ENCODE data around the gene TMEM131. TPM values are rescaled to one million over a fixed set of nuclear protein-coding genes. Genes with fewer than 3 reads are reported as not detected.
A peak's percentile ranks its signal among the peaks of the same experiment; 100 is the strongest.
"Not testable (repeated sequence)": the region's sequence is repeated elsewhere in the genome, so short reads cannot be mapped to it uniquely, and the experiment has no call there.

Gene TMEM131
- total and polyA plus RNA-seq, 4 donors, result 25.3 to 39.4 (median 38.1) TPM

- no peak overlapping the region for H3K4me3 ChIP-seq (ENCODE audit: low read depth, low read length)
- no peaks in the 10 kb centered on the region for H3K4me1 ChIP-seq (ENCODE audit: control insufficient read depth, insufficient read depth, low read length)
- H3K27ac ChIP-seq (ENCODE audit: low read depth, low read length), result no peak overlapping the region
- no peaks in the 10 kb centered on the region for H3K27me3 ChIP-seq (ENCODE audit: control insufficient read depth, insufficient read depth, low read length)
- 94% methylated on average over 3 of the region's 9 CpGs for WGBS (ENCODE audit: insufficient coverage)
- no peak for DNase-seq (ENCODE audit: low read depth in 4 of 6, low spot score in 6 of 6)
- no peaks in the 10 kb centered on the region for H3K36me3 ChIP-seq (ENCODE audit: control insufficient read depth, insufficient read depth, low read length)
- peaks cover 3% of the 10 kb centered on the region for H3K9me3 ChIP-seq (ENCODE audit: control insufficient read depth, insufficient read depth, low read length)
Measured at GRCh38 chr2:97910403-97911205, 85.1 kb downstream of the TMEM131 start.

- no peak for DNase-seq (ENCODE audit: low read depth in 4 of 6, low spot score in 6 of 6)
- H3K36me3 ChIP-seq (ENCODE audit: control insufficient read depth, insufficient read depth, low read length), result no peaks in the 10 kb centered on the region
- H3K9me3 ChIP-seq (ENCODE audit: control insufficient read depth, insufficient read depth, low read length), result peaks cover 3% of the 10 kb centered on the region
- no peaks in the 10 kb centered on the region for H3K27me3 ChIP-seq (ENCODE audit: control insufficient read depth, insufficient read depth, low read length)
- H3K27ac ChIP-seq (ENCODE audit: low read depth, low read length), result no peak overlapping the region
- 92% methylated on average over 3 of the region's 6 CpGs for WGBS (ENCODE audit: insufficient coverage)
- H3K4me3 ChIP-seq (ENCODE audit: low read depth, low read length), result no peak overlapping the region
- no peaks in the 10 kb centered on the region for H3K4me1 ChIP-seq (ENCODE audit: control insufficient read depth, insufficient read depth, low read length)
Measured at GRCh38 chr2:97908208-97908676, 87.5 kb downstream of the TMEM131 start.

GRCh38 chr2:97907369-97908100, 88.2 kb downstream of the TMEM131 start:
- no peak overlapping the region for H3K4me3 ChIP-seq (ENCODE audit: low read depth, low read length)
- peak in 1 of 6 donors; percentile 65 for DNase-seq (ENCODE audit: low read depth in 4 of 6, low spot score in 6 of 6)
- peaks cover 3% of the 10 kb centered on the region for H3K9me3 ChIP-seq (ENCODE audit: control insufficient read depth, insufficient read depth, low read length)
- no peaks in the 10 kb centered on the region for H3K36me3 ChIP-seq (ENCODE audit: control insufficient read depth, insufficient read depth, low read length)
- no peak overlapping the region for H3K27ac ChIP-seq (ENCODE audit: low read depth, low read length)
- 94% methylated on average over 2 of the region's 6 CpGs for WGBS (ENCODE audit: insufficient coverage)
- H3K4me1 ChIP-seq (ENCODE audit: control insufficient read depth, insufficient read depth, low read length), result no peaks in the 10 kb centered on the region
- H3K27me3 ChIP-seq (ENCODE audit: control insufficient read depth, insufficient read depth, low read length), result no peaks in the 10 kb centered on the region

- H3K9me3 ChIP-seq (ENCODE audit: control insufficient read depth, insufficient read depth, low read length), result peaks cover 3% of the 10 kb centered on the region
- H3K4me3 ChIP-seq (ENCODE audit: low read depth, low read length), result no peak overlapping the region
- no CpG with 5 or more reads among the region's 1 CpG for WGBS (ENCODE audit: insufficient coverage)
- no peaks in the 10 kb centered on the region for H3K4me1 ChIP-seq (ENCODE audit: control insufficient read depth, insufficient read depth, low read length)
- no peak overlapping the region for H3K27ac ChIP-seq (ENCODE audit: low read depth, low read length)
- DNase-seq (ENCODE audit: low read depth in 4 of 6, low spot score in 6 of 6), result no peak
- no peaks in the 10 kb centered on the region for H3K27me3 ChIP-seq (ENCODE audit: control insufficient read depth, insufficient read depth, low read length)
- no peaks in the 10 kb centered on the region for H3K36me3 ChIP-seq (ENCODE audit: control insufficient read depth, insufficient read depth, low read length)
Measured at GRCh38 chr2:97906307-97906706, 89.4 kb downstream of the TMEM131 start.

GRCh38 chr2:97905294-97905693, 90.5 kb downstream of the TMEM131 start:
- no peaks in the 10 kb centered on the region for H3K36me3 ChIP-seq (ENCODE audit: control insufficient read depth, insufficient read depth, low read length)
- H3K9me3 ChIP-seq (ENCODE audit: control insufficient read depth, insufficient read depth, low read length), result peaks cover 3% of the 10 kb centered on the region
- no peaks in the 10 kb centered on the region for H3K27me3 ChIP-seq (ENCODE audit: control insufficient read depth, insufficient read depth, low read length)
- H3K4me3 ChIP-seq (ENCODE audit: low read depth, low read length), result no peak overlapping the region
- no peak for DNase-seq (ENCODE audit: low read depth in 4 of 6, low spot score in 6 of 6)
- H3K27ac ChIP-seq (ENCODE audit: low read depth, low read length), result no peak overlapping the region
- no peaks in the 10 kb centered on the region for H3K4me1 ChIP-seq (ENCODE audit: control insufficient read depth, insufficient read depth, low read length)
- WGBS (ENCODE audit: insufficient coverage), result no CpG with 5 or more reads among the region's 1 CpG

- Histone ChIP-seq H3K36me3 (ENCODE audit: control insufficient read depth, insufficient read depth, low read length) (no peaks in the 10 kb centered on the region), H3K27me3 (ENCODE audit: control insufficient read depth, insufficient read depth, low read length) (no peaks in the 10 kb centered on the region), H3K27ac (ENCODE audit: low read depth, low read length) (no peak overlapping the region), H3K4me3 (ENCODE audit: low read depth, low read length) (no peak overlapping the region), H3K4me1 (ENCODE audit: control insufficient read depth, insufficient read depth, low read length) (no peaks in the 10 kb centered on the region), H3K9me3 (ENCODE audit: control insufficient read depth, insufficient read depth, low read length) (peaks cover 3% of the 10 kb centered on the region)
- no peak for DNase-seq (ENCODE audit: low read depth in 4 of 6, low spot score in 6 of 6)
Measured at GRCh38 chr2:97901862-97902261, 93.9 kb downstream of the TMEM131 start.

- Histone ChIP-seq H3K4me3 (ENCODE audit: low read depth, low read length) (no peak overlapping the region), H3K36me3 (ENCODE audit: control insufficient read depth, insufficient read depth, low read length) (no peaks in the 10 kb centered on the region), H3K27ac (ENCODE audit: low read depth, low read length) (no peak overlapping the region), H3K9me3 (ENCODE audit: control insufficient read depth, insufficient read depth, low read length) (peaks cover 2% of the 10 kb centered on the region), H3K4me1 (ENCODE audit: control insufficient read depth, insufficient read depth, low read length) (no peaks in the 10 kb centered on the region), H3K27me3 (ENCODE audit: control insufficient read depth, insufficient read depth, low read length) (no peaks in the 10 kb centered on the region)
- DNase-seq (ENCODE audit: low read depth in 4 of 6, low spot score in 6 of 6), result no peak
- no CpG with 5 or more reads among the region's 2 CpGs for WGBS (ENCODE audit: insufficient coverage)
Measured at GRCh38 chr2:97900806-97901205, 94.9 kb downstream of the TMEM131 start.

GRCh38 chr2:97893042-97893441, 102.7 kb downstream of the TMEM131 start:
- H3K36me3 ChIP-seq (ENCODE audit: control insufficient read depth, insufficient read depth, low read length); H3K27ac ChIP-seq (ENCODE audit: low read depth, low read length); H3K9me3 ChIP-seq (ENCODE audit: control insufficient read depth, insufficient read depth, low read length); H3K4me1 ChIP-seq (ENCODE audit: control insufficient read depth, insufficient read depth, low read length); DNase-seq (ENCODE audit: low read depth in 4 of 6, low spot score in 6 of 6); H3K4me3 ChIP-seq (ENCODE audit: low read depth, low read length); H3K27me3 ChIP-seq (ENCODE audit: control insufficient read depth, insufficient read depth, low read length): not testable (repeated sequence)
- WGBS (ENCODE audit: insufficient coverage), result no CpG with 5 or more reads among the region's 4 CpGs

- Histone ChIP-seq H3K27ac (ENCODE audit: low read depth, low read length) (no peak overlapping the region), H3K36me3 (ENCODE audit: control insufficient read depth, insufficient read depth, low read length) (peaks cover 8% of the 10 kb centered on the region), H3K4me1 (ENCODE audit: control insufficient read depth, insufficient read depth, low read length) (no peaks in the 10 kb centered on the region), H3K4me3 (ENCODE audit: low read depth, low read length) (no peak overlapping the region), H3K9me3 (ENCODE audit: control insufficient read depth, insufficient read depth, low read length) (peaks cover under 1% of the 10 kb centered on the region), H3K27me3 (ENCODE audit: control insufficient read depth, insufficient read depth, low read length) (no peaks in the 10 kb centered on the region)
- DNase-seq (ENCODE audit: low read depth in 4 of 6, low spot score in 6 of 6), result no peak
Measured at GRCh38 chr2:97891611-97892010, 104.1 kb downstream of the TMEM131 start.

GRCh38 chr2:97889156-97889555, 106.6 kb downstream of the TMEM131 start:
- no peak overlapping the region for H3K27ac ChIP-seq (ENCODE audit: low read depth, low read length)
- WGBS (ENCODE audit: insufficient coverage), result no CpG with 5 or more reads among the region's 2 CpGs
- peaks cover 18% of the 10 kb centered on the region for H3K36me3 ChIP-seq (ENCODE audit: control insufficient read depth, insufficient read depth, low read length)
- H3K27me3 ChIP-seq (ENCODE audit: control insufficient read depth, insufficient read depth, low read length), result no peaks in the 10 kb centered on the region
- H3K4me1 ChIP-seq (ENCODE audit: control insufficient read depth, insufficient read depth, low read length), result no peaks in the 10 kb centered on the region
- H3K4me3 ChIP-seq (ENCODE audit: low read depth, low read length), result no peak overlapping the region
- no peak for DNase-seq (ENCODE audit: low read depth in 4 of 6, low spot score in 6 of 6)
- H3K9me3 ChIP-seq (ENCODE audit: control insufficient read depth, insufficient read depth, low read length), result peaks cover 11% of the 10 kb centered on the region

Measured in spinal cord (tissue), 10 donors.